KMS-11 (cell line): ENCODE measurements around the gene CT47A1.
"Not testable (repeated sequence)": the region's sequence is repeated elsewhere in the genome, so short reads cannot be mapped to it uniquely, and the experiment has no call there.

Experiments
- H2AFZ ChIP-seq: fragments of 200-600 bp; sonication (generic); 2 replicates; pipeline ENCODE4 v1.6.1; 2016; ENCODE audit warnings: antibody characterized with exemption, mixed run types, low read depth
- H3K27ac ChIP-seq: fragments of 200-600 bp; sonication (generic); 2 replicates; pipeline ENCODE4 v1.6.1; 2016; ENCODE audit warnings: mild to moderate bottlenecking, mixed run types
- H3K27me3 ChIP-seq: fragments of 200-600 bp; sonication (generic); 2 replicates; pipeline ENCODE4 v1.6.1; 2017; ENCODE audit warnings: mild to moderate bottlenecking, low read depth, mixed run types, moderate library complexity; ENCODE audit not compliant: insufficient read depth
- H3K36me3 ChIP-seq: fragments of 200-600 bp; sonication (generic); 2 replicates; pipeline ENCODE4 v1.6.1; 2017; ENCODE audit warnings: mild to moderate bottlenecking, mixed run types; ENCODE audit not compliant: insufficient read depth
- H3K4me1 ChIP-seq: fragments of 200-600 bp; sonication (generic); 2 replicates; pipeline ENCODE4 v1.6.1; 2016; ENCODE audit warnings: mild to moderate bottlenecking, low read depth, mixed run types; ENCODE audit not compliant: poor library complexity, severe bottlenecking
- H3K4me2 ChIP-seq: fragments of 200-600 bp; sonication (generic); 2 replicates; pipeline ENCODE4 v1.7.0; 2016; ENCODE audit warnings: mild to moderate bottlenecking, mixed run types
- H3K4me3 ChIP-seq: fragments of 200-600 bp; sonication (generic); IDR thresholded peaks from 2 replicates; pipeline ENCODE4 v1.6.1; 2017; ENCODE audit warnings: low read depth, low read length, mixed read lengths; ENCODE audit not compliant: insufficient read depth
- H3K79me2 ChIP-seq: fragments of 200-600 bp; sonication (generic); 2 replicates; pipeline ENCODE4 v1.6.1; 2016; ENCODE audit warnings: low read depth, mixed run types; ENCODE audit not compliant: insufficient read depth
- H3K9ac ChIP-seq: fragments of 200-600 bp; sonication (generic); 2 replicates; pipeline ENCODE4 v1.6.1; 2016; ENCODE audit warnings: mild to moderate bottlenecking, mixed run types
- H4K20me1 ChIP-seq: fragments of 200-600 bp; sonication (generic); 2 replicates; pipeline ENCODE4 v1.6.1; 2016; ENCODE audit warnings: mild to moderate bottlenecking, mixed run types; ENCODE audit not compliant: insufficient read depth
- CTCF ChIP-seq: fragments of 200-600 bp; sonication (generic); conservative IDR thresholded peaks from 2 replicates; pipeline ENCODE4 v1.6.1; 2017; ENCODE audit warnings: low read depth, mild to moderate bottlenecking, antibody characterized with exemption, low read length, moderate library complexity, mixed read lengths

CT47A1 gene

GRCh38 chrX:121008920-121009319, 23.4 kb upstream of the CT47A1 start:
- H3K27ac ChIP-seq = no peak overlapping the region
- no peak overlapping the region for H3K4me3 ChIP-seq
- H3K4me1 ChIP-seq = no peaks in the 10 kb centered on the region
- no peaks in the 10 kb centered on the region for H3K27me3 ChIP-seq
- no peak overlapping the region for H3K4me2 ChIP-seq
- no peak overlapping the region for H3K9ac ChIP-seq
- no peak overlapping the region for H2AFZ ChIP-seq
- no peaks in the 10 kb centered on the region for H3K79me2 ChIP-seq
- H4K20me1 ChIP-seq = no peaks in the 10 kb centered on the region
- no peaks in the 10 kb centered on the region for H3K36me3 ChIP-seq
- no peak for TF ChIP-seq CTCF

- no peak overlapping the region for H3K27ac ChIP-seq
- no peak overlapping the region for H3K9ac ChIP-seq
- H3K27me3 ChIP-seq = no peaks in the 10 kb centered on the region
- H3K36me3 ChIP-seq = no peaks in the 10 kb centered on the region
- no peaks in the 10 kb centered on the region for H4K20me1 ChIP-seq
- no peaks in the 10 kb centered on the region for H3K79me2 ChIP-seq
- peak; percentile 42; the same call in 1 of the 2 replicates for TF ChIP-seq CTCF
- no peak overlapping the region for H2AFZ ChIP-seq
- no peak overlapping the region for H3K4me2 ChIP-seq
- no peak overlapping the region for H3K4me3 ChIP-seq
- H3K4me1 ChIP-seq = peaks cover 20% of the 10 kb centered on the region
Measured at GRCh38 chrX:121000589-121000988, 15.0 kb upstream of the CT47A1 start.

GRCh38 chrX:120999413-120999812, 13.9 kb upstream of the CT47A1 start:
- Histone ChIP-seq H3K4me2 (peak overlapping the region; percentile 31; the same call in 1 of the 2 replicates), H3K4me3 (no peak overlapping the region), H3K9ac (no peak overlapping the region)

GRCh38 chrX:120956500-120956899, 29.1 kb downstream of the CT47A1 start, which contains the start of gene CT47A7:
CT47A7 (minus strand) TSS chrX:120956600; CDS start chrX:120956345, 255 bp downstream.
- H2AFZ ChIP-seq, H4K20me1 ChIP-seq, H3K36me3 ChIP-seq, H3K27ac ChIP-seq, H3K4me3 ChIP-seq, H3K27me3 ChIP-seq, H3K79me2 ChIP-seq, H3K4me2 ChIP-seq, H3K9ac ChIP-seq, H3K4me1 ChIP-seq: not testable (repeated sequence)

More at GRCh38 chrX:120999413-120999812, 13.9 kb upstream of the CT47A1 start:
- Histone ChIP-seq H3K79me2 (no peaks in the 10 kb centered on the region), H4K20me1 (no peaks in the 10 kb centered on the region), H3K27ac (no peak overlapping the region), H3K4me1 (peaks cover 20% of the 10 kb centered on the region), H3K36me3 (no peaks in the 10 kb centered on the region), H2AFZ (peak overlapping the region; percentile 22), H3K27me3 (no peaks in the 10 kb centered on the region)
- no peak for TF ChIP-seq CTCF
